Thyroid gland (tissue), 4 donors: ENCODE data around the gene CMKLR1. TPM values are rescaled to one million over a fixed set of nuclear protein-coding genes. Genes with fewer than 3 reads are reported as not detected.

Experiments
- DNase-seq, 2 donors: peaks; one replicate each; pipeline ENCODE4 v3.0.0-alpha.2; 2019
- H3K27ac ChIP-seq, 3 donors: fragments of 200-600 bp; sonication (generic); 1 replicate in 2 of 3; 2 replicates in 1 of 3; pipeline ENCODE4 v1.5.1; 2016 to 2019; ENCODE audit warnings: mild to moderate bottlenecking in 1 of 3, moderate library complexity in 1 of 3
- H3K27me3 ChIP-seq: fragments of 200-600 bp; sonication (generic); one replicate; pipeline ENCODE4 v1.5.1; 2019
- H3K36me3 ChIP-seq, 2 donors: fragments of 200-600 bp; sonication (generic); one replicate each; pipeline ENCODE4 v1.5.1; 2016 to 2019
- H3K4me1 ChIP-seq, 2 donors: fragments of 200-600 bp; sonication (generic); one replicate each; pipeline ENCODE4 v1.5.1; 2017 to 2019
- H3K4me3 ChIP-seq, 3 donors: fragments of 200-600 bp; sonication (generic); replicated peaks in 1 of 3; 1 replicate in 2 of 3; 2 replicates in 1 of 3; pipeline ENCODE4 v1.5.1; 2016; ENCODE audit warnings: mild to moderate bottlenecking in 1 of 3
- H3K9me3 ChIP-seq: fragments of 200-600 bp; sonication (generic); one replicate; pipeline ENCODE4 v1.5.1; 2017
- POLR2A ChIP-seq, 2 donors: fragments of 450-650 bp; IDR thresholded peaks; one replicate each; pipeline ENCODE4 v1.6.1; 2017; ENCODE audit warnings: antibody characterized with exemption in 2 of 2, mild to moderate bottlenecking in 2 of 2, moderate library complexity in 1 of 2
- WGBS, 2 donors: methylation state at CpG; one replicate each; pipeline ENCODE4 v1.1.5; 2017; 5-methylcytosine and 5-hydroxymethylcytosine counted together
- intact Hi-C: fragments of 100-400 bp; cut with DNase I; formaldehyde crosslinking; loops from one replicate; pipeline ENCODE4 v1.15.1; 2023
- total RNA-seq, 4 donors: library from RNA; depleted of rRNA; stranded (reverse); fragments of >200 nt; gene quantifications; one replicate each; pipeline ENCODE4 v1.2.3, GENCODE V29; 2016
- TF ChIP-seq, protein P1 (sequence below), 6 experiments: fragments of 200-600 bp in 3 of 6; fragments of 450-650 bp in 3 of 6; sonication (generic) in 3 of 6; IDR thresholded peaks; one replicate each; pipeline ENCODE4 v1.5.1; 2016 to 2019; ENCODE audit warnings: antibody characterized with exemption in 6 of 6, mild to moderate bottlenecking in 2 of 6, inconsistent platforms in 1 of 6, moderate library complexity in 1 of 6

The CMKLR1 gene
- total RNA-seq, 4 donors from 2014 or later, result 6.3 to 15.8 (median 12.2) TPM

GRCh38 chr12:108320507-108321293, 18.4 kb downstream of the CMKLR1 start:
- H3K9me3 ChIP-seq, result no peaks in the 10 kb centered on the region
- no peaks in the 10 kb centered on the region for H3K27me3 ChIP-seq
- intact Hi-C loops, result no loop called here
- H3K4me3 ChIP-seq, result no peak overlapping the region
- H3K36me3 ChIP-seq, result no peaks in the 10 kb centered on the region
- 26 to 54% methylated on average over 4 of the region's 4 CpGs for WGBS, 2 donors
- no peak overlapping the region for H3K27ac ChIP-seq
- no peak for DNase-seq
- TF ChIP-seq, protein P1, sequence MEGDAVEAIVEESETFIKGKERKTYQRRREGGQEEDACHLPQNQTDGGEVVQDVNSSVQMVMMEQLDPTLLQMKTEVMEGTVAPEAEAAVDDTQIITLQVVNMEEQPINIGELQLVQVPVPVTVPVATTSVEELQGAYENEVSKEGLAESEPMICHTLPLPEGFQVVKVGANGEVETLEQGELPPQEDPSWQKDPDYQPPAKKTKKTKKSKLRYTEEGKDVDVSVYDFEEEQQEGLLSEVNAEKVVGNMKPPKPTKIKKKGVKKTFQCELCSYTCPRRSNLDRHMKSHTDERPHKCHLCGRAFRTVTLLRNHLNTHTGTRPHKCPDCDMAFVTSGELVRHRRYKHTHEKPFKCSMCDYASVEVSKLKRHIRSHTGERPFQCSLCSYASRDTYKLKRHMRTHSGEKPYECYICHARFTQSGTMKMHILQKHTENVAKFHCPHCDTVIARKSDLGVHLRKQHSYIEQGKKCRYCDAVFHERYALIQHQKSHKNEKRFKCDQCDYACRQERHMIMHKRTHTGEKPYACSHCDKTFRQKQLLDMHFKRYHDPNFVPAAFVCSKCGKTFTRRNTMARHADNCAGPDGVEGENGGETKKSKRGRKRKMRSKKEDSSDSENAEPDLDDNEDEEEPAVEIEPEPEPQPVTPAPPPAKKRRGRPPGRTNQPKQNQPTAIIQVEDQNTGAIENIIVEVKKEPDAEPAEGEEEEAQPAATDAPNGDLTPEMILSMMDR (IDR thresholded peaks at IDR 0.05), result no peak
- H3K4me1 ChIP-seq, result no peaks in the 10 kb centered on the region

DNA sequence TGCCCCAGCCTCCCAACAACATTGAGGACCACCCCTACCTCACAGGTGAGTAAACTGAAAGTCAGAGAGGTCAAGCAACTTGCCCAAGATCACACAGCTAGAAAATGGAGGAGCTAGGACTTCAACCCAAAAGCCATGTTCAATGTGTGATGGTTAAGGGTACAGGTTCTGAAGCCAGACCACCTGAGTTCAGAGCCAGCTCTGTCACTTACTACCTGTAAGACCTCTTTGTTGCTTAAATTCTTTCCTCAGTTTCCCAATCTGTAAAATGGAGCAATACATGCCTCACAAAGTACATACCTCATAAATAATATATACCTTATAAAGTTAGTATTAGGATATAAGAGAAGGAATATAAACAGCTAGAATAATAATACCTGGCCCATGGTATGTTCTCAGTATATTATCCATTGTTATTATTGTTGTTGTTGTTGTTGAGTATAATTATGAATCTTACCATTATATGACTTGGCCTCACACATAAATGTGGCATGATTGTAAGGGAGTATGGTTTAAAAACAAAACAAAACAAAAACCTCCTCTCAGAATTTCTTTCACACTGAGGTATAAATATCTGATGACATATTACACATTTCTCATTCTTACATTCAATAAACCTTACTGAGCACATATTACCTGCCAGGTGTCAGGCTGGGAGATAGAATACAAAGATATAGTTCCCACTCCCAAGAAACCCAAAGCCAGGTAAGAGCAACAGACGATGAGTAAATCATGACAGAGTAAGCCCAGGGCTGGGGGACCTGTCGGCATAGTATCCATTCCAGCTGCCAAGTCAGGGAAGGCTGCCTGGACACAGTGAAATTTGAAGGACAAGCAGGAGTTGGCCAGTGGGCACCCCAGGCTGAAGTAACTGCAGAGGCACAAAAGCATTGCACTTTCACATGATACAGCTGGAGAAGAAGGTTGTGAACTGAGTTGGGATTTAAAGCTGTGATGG, 19.6 kb downstream of the CMKLR1 start:
- no peak for TF ChIP-seq POLR2A (IDR thresholded peaks at IDR 0.05)
- TF ChIP-seq, protein P1 (IDR thresholded peaks at IDR 0.05), result no peak
- Histone ChIP-seq H3K27me3 (no peaks in the 10 kb centered on the region), H3K36me3 (no peaks in the 10 kb centered on the region), H3K4me1 (no peaks in the 10 kb centered on the region), H3K9me3 (no peaks in the 10 kb centered on the region), H3K4me3 (no peak overlapping the region), H3K27ac (no peak overlapping the region)
- DNase-seq, result no peak
- WGBS, 2 donors, result 72 to 76% methylated on average over 2 of the region's 2 CpGs
- intact Hi-C loops, result no loop called here

GRCh38 chr12:108318472-108319275, 20.4 kb downstream of the CMKLR1 start:
- Histone ChIP-seq H3K9me3 (no peaks in the 10 kb centered on the region), H3K4me1 (peaks cover 7 to 8% of the 10 kb centered on the region in 2 donors), H3K27me3 (no peaks in the 10 kb centered on the region), H3K4me3 (no peak overlapping the region), H3K27ac (no peak overlapping the region), H3K36me3 (no peaks in the 10 kb centered on the region)
- no peak for DNase-seq
- intact Hi-C loops, result no loop called here
- TF ChIP-seq, protein P1 (IDR thresholded peaks at IDR 0.05), result no peak
- TF ChIP-seq POLR2A (IDR thresholded peaks at IDR 0.05), result no peak
- WGBS, 2 donors, result 75 to 78% methylated on average over 6 of the region's 6 CpGs

DNA sequence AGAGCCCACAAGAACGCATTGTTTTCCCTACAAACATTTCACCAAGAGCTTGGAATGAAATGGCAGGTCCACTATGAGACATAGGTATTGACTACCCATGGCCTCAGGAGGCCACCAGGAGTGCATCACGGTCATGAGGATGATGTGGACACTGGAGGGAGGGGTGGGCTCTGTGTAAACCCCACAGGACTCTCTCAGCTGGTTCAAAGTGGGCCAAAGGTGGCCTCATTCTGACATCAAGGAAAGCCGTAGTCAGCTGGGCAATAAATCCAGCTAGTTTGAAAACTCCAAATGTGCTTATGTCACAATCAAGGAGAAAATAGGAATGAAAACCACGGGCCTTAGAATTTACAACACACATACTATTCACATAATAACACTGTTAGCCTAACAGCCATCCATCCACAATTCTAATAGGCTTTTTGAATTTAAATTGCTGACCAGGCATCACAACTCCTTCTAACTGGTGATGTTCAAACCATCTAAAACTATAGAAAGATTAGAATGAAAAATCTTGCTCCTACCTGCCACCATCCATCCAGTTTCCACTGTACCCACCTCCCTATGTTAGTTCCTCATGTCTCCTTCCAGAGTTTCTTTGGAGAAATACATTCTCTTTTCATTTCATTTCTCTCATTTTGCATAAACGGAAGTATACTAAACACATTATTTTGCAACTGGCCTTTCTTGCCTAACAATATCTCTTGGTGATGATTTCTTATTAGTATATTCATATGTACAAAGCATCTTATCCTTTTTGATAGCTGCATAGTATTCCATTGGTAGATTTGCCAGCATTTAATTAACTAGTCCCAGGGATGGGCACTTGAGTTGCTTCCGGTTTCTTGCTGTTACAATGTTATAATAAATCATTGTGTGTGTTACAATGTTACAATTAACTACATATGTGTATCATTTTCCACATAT, 21.5 kb downstream of the CMKLR1 start:
- Histone ChIP-seq H3K27me3 (no peaks in the 10 kb centered on the region), H3K4me3 (no peak overlapping the region), H3K36me3 (no peaks in the 10 kb centered on the region), H3K4me1 (peaks cover 18 to 19% of the 10 kb centered on the region in 2 donors), H3K27ac (no peak overlapping the region), H3K9me3 (no peaks in the 10 kb centered on the region)
- intact Hi-C loops, result no loop called here
- DNase-seq, result no peak
- no peak for TF ChIP-seq POLR2A (IDR thresholded peaks at IDR 0.05)
- TF ChIP-seq, protein P1 (IDR thresholded peaks at IDR 0.05), result no peak
- WGBS, 2 donors, result 89 to 90% methylated on average over 6 of the region's 6 CpGs
